WERI-Rb-1 (cell line): ENCODE measurements around the gene RBM10.

Experiments used
- DNase-seq: peaks from one replicate; pipeline ENCODE4 v3.0.0-alpha.2; 2020
- H3K27ac ChIP-seq: fragments of 250-450 bp; sonication (Bioruptor Pico); 2 replicates; pipeline ENCODE4 v1.5.1; 2020; ENCODE audit warnings: mild to moderate bottlenecking, moderate library complexity
- H3K27me3 ChIP-seq: fragments of 250-450 bp; sonication (Bioruptor Pico); 2 replicates; pipeline ENCODE4 v1.5.1; 2021; ENCODE audit warnings: mild to moderate bottlenecking, low read depth, moderate library complexity; ENCODE audit not compliant: insufficient read depth, severe bottlenecking
- H3K36me3 ChIP-seq: fragments of 250-450 bp; sonication (Bioruptor Pico); 2 replicates; pipeline ENCODE4 v1.5.1; 2020; ENCODE audit warnings: mild to moderate bottlenecking, moderate library complexity
- H3K4me3 ChIP-seq: 2 replicates; pipeline ENCODE4 v1.5.1; 2011; ENCODE audit warnings: low read depth, mild to moderate bottlenecking, control low read depth, low read length
- H3K9me3 ChIP-seq: fragments of 250-450 bp; sonication (Bioruptor Pico); 2 replicates; pipeline ENCODE4 v1.5.1; 2021; ENCODE audit warnings: mild to moderate bottlenecking, moderate library complexity; ENCODE audit not compliant: severe bottlenecking
- TF ChIP-seq, protein P1 (sequence below): IDR thresholded peaks from 2 replicates; pipeline ENCODE4 v1.5.1; 2011; ENCODE audit warnings: low read depth, mild to moderate bottlenecking, control low read depth, inconsistent platforms, low read length

RBM10 gene

DNA sequence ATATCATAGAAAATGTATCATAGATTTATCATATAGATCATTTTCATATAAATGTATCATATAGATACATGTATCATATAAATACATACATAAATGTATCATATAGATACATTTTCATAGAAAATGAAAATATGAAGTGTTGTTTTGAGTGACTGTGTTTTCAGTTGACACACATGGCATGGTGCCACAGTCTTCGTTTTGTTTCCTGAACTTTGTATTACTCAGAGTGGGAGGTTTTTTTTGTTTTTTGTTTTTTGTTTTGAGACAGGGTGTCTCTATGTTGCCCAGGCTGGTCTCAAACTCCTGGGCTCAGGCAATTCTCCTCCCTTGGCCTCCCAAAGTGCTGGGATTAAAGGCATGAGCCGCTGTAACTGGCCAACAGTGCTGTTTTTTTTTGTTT is 3.9 kb downstream of the RBM10 start:
- H3K4me3 ChIP-seq = no peak overlapping the region
- H3K9me3 ChIP-seq = no peaks in the 10 kb centered on the region
- peaks cover 17% of the 10 kb centered on the region for H3K36me3 ChIP-seq
- H3K27me3 ChIP-seq = peaks cover 14% of the 10 kb centered on the region
- no peak for DNase-seq
- TF ChIP-seq, protein P1, sequence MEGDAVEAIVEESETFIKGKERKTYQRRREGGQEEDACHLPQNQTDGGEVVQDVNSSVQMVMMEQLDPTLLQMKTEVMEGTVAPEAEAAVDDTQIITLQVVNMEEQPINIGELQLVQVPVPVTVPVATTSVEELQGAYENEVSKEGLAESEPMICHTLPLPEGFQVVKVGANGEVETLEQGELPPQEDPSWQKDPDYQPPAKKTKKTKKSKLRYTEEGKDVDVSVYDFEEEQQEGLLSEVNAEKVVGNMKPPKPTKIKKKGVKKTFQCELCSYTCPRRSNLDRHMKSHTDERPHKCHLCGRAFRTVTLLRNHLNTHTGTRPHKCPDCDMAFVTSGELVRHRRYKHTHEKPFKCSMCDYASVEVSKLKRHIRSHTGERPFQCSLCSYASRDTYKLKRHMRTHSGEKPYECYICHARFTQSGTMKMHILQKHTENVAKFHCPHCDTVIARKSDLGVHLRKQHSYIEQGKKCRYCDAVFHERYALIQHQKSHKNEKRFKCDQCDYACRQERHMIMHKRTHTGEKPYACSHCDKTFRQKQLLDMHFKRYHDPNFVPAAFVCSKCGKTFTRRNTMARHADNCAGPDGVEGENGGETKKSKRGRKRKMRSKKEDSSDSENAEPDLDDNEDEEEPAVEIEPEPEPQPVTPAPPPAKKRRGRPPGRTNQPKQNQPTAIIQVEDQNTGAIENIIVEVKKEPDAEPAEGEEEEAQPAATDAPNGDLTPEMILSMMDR = no peak
- H3K27ac ChIP-seq = no peak overlapping the region

DNA sequence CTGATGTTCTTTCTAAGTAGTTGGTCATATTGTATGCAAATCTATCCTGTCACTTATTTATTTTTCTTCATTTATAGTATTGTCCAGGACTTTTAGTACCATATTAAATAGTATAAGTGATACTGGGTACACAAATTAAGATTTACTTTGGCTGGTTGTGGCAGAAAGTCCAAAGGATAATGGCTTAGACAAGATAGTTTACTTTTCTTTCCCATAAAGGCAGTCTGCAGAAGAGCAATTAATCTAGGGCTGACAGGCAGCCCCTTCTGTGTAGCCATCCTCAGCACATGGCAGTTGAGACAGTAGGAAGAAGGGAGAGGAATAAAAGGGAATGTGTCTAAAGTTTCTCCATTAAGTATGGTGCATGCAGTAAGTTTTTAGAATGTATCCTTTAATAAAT is 6.4 kb downstream of the RBM10 start:
- H3K9me3 ChIP-seq = no peaks in the 10 kb centered on the region
- H3K4me3 ChIP-seq = no peak overlapping the region
- TF ChIP-seq, protein P1 = no peak
- no peak for DNase-seq
- H3K27ac ChIP-seq = no peak overlapping the region
- H3K36me3 ChIP-seq = peaks cover 23% of the 10 kb centered on the region
- peaks cover 14% of the 10 kb centered on the region for H3K27me3 ChIP-seq

DNA sequence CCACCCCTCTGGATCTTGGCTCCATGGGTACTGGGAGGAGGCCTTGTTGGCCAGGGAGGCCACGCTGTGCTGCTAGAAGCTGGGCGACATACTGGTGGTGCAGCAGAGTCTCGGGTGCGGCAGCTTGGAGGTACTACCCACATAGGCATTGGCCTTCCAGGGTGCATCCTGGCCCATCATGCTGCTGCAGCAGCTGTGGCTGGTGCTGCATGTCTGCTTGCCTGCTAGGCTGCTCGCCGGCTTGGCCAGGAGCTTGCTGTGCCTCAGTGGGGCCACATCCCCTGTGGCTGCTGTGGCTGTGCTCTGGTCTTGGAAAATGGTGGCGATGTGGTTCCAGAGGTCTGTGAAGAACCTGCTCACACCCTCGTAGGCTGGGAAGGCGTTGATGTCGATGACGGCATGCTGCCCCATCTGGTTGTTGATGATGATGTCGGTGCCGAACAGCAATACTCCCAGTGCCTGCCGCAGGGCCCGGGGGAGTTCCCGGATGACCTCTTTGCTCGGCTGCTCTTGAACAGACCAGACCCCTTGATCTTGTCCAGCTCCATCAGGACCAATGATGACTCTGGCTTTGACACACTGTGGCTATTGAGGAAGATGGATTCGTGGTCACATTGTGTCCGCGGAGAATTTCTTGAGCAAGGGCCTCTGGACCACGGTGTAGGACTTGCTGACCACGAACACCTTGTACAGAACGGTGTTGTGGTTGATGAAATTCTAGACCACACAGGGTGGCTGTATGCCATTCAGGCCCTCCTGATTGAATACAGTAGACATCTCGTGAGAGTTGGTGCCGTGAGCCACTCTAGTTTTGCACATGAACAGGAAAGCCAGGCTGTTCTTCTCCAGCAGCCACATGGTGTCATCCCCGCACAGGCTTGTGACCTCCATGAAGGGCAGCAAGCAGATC is 11.8 kb downstream of the RBM10 start:
- no peak overlapping the region for H3K4me3 ChIP-seq
- H3K36me3 ChIP-seq = peaks cover 29% of the 10 kb centered on the region

DNA sequence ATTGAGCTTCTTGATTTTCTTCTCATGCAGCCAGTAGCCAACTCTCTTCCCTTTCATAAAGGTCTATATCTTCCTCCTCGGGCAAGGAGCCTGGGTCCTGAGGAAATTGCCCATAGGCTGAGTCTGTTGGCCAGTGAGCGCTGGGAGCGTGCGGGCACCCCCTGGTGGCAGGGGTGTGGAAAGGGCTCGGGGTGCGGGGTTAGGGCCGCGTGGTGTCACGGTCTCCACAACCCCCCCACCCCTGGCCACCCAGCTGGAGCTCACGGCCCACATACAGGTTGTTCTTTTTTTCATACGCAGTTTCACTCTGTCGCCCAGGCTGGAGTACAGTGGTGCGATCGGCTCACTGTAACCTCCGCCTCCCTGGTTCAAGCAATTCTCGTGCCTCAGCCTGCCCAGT is 13.1 kb downstream of the RBM10 start:
- Histone ChIP-seq H3K27me3 (peaks cover 10% of the 10 kb centered on the region), H3K9me3 (peaks cover 3% of the 10 kb centered on the region), H3K4me3 (no peak overlapping the region), H3K36me3 (peaks cover 23% of the 10 kb centered on the region), H3K27ac (no peak overlapping the region)
- DNase-seq = no peak
- TF ChIP-seq, protein P1 = peak; percentile 25; the same call in 1 of the 2 replicates

More for the DNA sequence above, 11.8 kb downstream of the RBM10 start:
- Histone ChIP-seq H3K9me3 (peaks cover 3% of the 10 kb centered on the region), H3K27me3 (peaks cover 12% of the 10 kb centered on the region), H3K27ac (no peak overlapping the region)
- TF ChIP-seq, protein P1 = no peak
- no peak for DNase-seq

DNA sequence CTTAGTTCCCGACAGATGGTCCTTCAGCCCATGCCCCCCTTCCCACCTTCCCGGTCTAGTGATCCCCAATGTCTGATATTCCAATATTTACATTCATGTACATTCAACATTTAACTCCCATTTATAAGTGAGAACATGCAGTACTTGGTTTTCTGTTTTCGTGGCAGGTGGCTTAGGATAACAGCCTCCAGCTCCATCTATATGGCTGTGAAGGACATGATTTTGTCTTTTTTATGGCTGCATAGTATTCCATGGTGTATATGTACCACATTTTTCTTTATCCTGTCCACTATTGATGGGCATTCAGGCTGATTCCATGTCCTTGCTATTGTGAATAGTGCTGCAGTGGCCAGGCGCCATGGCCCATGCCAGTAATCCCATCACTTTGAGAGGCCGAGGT is 13.8 kb downstream of the RBM10 start:
- TF ChIP-seq, protein P1 = no peak
- DNase-seq = no peak
- H3K27me3 ChIP-seq = peaks cover 10% of the 10 kb centered on the region
- H3K9me3 ChIP-seq = peaks cover 3% of the 10 kb centered on the region
- peaks cover 23% of the 10 kb centered on the region for H3K36me3 ChIP-seq
- H3K4me3 ChIP-seq = no peak overlapping the region
- H3K27ac ChIP-seq = no peak overlapping the region

DNA sequence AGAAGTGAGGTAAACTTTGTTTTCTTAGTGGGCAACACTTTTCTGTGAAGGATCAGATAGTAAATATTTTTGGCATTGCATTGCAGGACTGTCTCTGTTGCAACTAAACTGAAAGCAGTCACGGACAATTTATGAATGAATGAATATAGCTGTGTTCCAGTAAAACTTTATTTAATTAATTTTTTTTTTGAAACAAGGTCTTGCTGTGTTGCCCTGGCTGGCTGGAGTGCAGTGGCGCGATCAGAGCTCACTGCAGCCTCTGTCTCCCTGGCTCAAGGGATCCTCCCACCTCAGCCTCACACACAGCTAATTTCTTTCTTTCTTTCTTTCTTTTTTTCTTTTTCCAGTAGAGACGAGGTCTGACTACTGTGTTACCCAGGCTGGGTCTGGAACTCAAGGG is 15.8 kb downstream of the RBM10 start:
- TF ChIP-seq, protein P1 = no peak
- no peak for DNase-seq
- no peak overlapping the region for H3K4me3 ChIP-seq
- H3K9me3 ChIP-seq = peaks cover 3% of the 10 kb centered on the region
- peaks cover 10% of the 10 kb centered on the region for H3K27me3 ChIP-seq
- peaks cover 19% of the 10 kb centered on the region for H3K36me3 ChIP-seq
- H3K27ac ChIP-seq = no peak overlapping the region
